GM18870 (cell line): ENCODE results near the gene LPA.
"Not testable (repeated sequence)": the region's sequence is repeated elsewhere in the genome, so short reads cannot be mapped to it uniquely, and the experiment has no call there.

Experiments used
- ATAC-seq: cut with Tn5 transposase; IDR thresholded peaks from one replicate; pipeline ENCODE4 v1.9.1; 2021; ENCODE audit warnings: moderate library complexity; ENCODE audit not compliant: unreplicated experiment

The LPA gene, protein sequence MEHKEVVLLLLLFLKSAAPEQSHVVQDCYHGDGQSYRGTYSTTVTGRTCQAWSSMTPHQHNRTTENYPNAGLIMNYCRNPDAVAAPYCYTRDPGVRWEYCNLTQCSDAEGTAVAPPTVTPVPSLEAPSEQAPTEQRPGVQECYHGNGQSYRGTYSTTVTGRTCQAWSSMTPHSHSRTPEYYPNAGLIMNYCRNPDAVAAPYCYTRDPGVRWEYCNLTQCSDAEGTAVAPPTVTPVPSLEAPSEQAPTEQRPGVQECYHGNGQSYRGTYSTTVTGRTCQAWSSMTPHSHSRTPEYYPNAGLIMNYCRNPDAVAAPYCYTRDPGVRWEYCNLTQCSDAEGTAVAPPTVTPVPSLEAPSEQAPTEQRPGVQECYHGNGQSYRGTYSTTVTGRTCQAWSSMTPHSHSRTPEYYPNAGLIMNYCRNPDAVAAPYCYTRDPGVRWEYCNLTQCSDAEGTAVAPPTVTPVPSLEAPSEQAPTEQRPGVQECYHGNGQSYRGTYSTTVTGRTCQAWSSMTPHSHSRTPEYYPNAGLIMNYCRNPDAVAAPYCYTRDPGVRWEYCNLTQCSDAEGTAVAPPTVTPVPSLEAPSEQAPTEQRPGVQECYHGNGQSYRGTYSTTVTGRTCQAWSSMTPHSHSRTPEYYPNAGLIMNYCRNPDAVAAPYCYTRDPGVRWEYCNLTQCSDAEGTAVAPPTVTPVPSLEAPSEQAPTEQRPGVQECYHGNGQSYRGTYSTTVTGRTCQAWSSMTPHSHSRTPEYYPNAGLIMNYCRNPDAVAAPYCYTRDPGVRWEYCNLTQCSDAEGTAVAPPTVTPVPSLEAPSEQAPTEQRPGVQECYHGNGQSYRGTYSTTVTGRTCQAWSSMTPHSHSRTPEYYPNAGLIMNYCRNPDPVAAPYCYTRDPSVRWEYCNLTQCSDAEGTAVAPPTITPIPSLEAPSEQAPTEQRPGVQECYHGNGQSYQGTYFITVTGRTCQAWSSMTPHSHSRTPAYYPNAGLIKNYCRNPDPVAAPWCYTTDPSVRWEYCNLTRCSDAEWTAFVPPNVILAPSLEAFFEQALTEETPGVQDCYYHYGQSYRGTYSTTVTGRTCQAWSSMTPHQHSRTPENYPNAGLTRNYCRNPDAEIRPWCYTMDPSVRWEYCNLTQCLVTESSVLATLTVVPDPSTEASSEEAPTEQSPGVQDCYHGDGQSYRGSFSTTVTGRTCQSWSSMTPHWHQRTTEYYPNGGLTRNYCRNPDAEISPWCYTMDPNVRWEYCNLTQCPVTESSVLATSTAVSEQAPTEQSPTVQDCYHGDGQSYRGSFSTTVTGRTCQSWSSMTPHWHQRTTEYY (N-terminal part only)

DNA sequence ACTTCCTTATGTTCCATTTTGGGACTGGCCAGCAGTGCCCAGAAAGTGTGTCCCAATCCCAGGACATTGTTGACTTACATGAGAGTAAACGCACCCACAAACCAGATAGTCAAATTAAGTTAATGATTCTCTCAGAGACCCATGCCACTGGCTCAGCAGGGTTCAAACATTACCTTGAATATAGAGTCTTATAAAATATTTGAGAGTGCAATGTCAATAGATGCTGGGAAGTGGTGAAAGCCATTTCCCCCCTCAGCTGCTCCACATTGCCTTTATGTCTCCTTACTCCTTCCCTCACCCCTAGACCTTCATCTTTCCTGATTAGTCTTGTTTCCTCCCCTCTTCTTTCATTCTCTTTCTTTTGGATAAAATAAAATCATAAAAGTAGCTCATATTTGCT, at the start of gene LPA:
Gene LPA, minus strand, starts transcription at position 78 of the 400 bp plus-strand sequence. Its CDS starts 61 bp downstream, at position 17.
- not testable (repeated sequence) for ATAC-seq

DNA sequence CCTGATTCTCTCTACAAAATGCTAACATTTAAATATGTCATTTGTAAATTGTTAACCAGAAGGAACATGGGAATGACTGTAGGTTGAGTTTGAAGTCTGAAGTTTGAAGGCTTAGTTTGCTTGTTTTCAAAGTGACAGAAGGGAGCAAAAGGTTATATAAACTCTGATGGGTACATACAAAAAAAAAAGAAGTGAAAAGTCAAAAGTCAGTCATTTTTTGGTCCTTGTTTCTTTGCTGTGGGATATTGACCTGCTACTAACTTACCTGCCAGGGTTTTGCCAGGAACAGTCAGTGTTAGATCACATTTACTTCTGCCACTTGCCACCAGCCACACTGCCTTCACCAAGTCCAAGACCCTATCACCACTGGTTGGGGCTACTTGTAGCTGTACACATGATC, 44.9 kb upstream of the LPA start:
- not testable (repeated sequence) for ATAC-seq

DNA sequence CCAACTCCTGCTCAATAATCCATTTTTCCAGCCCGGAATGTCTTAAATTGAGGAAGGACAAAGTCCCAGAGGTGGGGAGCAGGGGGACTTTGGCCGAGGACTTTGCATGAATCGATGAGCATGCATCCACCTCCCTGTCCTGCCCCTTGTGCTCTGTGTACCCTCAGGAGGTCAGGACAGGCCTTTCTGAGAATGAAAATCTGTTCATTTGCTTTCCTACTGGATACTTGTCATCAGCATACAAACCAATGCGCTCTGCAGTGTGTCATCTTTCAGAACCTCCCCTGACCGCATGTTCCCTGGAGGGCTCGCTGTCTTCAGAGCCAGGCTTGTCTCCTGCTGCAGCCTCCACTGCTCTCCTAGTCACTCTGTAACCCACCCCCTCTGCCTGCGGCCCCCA, 40.6 kb upstream of the LPA start:
- ATAC-seq: not testable (repeated sequence)

DNA sequence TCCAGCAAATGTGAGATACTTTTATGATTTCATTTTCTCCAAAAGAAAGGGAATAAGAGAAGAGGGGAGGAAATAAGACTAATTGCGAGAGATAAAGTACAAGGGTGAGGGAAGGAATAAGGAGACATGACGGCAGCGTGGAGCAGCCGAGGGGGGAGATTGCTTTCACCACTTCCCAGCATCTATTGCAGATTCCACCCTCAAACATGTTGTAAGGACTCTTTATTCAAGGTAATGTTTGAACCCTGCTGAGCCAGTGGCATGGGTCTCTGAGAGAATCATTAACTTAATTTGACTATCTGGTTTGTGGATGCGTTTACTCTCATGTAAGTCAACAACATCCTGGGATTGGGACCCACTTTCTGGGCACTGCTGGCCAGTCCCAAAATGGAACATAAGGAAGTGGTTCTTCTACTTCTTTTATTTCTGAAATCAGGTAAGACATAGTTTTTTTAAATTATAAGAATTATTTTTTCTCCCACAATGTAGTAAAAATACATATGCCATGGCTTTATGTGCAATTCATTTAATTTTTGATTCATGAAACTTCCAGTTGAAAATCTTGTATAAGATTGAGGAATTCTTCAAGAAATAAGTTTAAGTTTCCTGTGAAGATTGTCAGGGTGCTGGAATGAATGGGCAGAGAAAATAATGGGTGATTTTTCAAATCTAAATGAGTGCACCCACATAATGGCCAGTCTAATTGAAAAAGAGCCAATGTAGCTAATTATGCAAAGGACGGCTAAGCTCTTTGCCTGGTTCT, 38.0 kb upstream of the LPA start, which contains the start of gene PLG:
Gene PLG, plus strand, starts transcription at position 327 of the 763 bp plus-strand sequence. Its CDS starts 61 bp downstream, at position 388.
- not testable (repeated sequence) for ATAC-seq

DNA sequence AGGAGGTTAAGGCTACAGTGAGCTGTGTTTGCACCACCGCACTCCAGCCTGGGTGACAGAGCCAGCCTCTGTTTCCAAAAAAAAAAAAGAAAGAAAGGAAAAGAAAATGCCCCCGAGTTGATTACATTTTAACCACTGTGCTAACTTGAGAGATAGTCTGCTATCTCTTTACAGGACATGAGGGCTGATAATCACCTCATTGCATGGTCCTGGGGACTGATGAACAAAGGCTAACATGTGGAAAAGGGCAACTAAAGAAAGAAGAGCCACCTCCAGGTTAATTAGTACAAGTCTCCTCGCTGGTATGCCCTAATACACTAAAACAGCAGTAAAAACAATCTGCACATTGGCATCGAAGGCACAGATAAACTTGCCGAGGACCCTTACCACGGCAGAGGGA, 33.8 kb upstream of the LPA start:
- ATAC-seq: no peak

DNA sequence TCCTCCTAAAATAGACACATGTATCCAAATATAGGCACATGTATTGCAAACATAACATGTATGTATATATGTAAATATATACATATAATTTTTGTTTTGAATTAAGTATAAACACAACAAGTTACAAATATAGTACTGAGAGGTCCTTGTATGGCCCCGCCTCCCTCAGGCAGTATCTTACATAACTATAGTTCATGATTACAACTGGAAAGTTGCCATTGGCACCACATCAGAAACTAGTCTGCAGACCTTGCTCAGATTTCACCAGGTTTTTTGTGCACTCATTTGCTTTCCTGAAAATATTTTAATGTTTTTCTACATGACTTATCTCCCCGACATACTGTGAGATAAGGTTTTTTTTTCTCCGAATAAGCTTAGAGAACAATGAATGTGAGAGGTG, 32.8 kb upstream of the LPA start:
- ATAC-seq: not testable (repeated sequence)

DNA sequence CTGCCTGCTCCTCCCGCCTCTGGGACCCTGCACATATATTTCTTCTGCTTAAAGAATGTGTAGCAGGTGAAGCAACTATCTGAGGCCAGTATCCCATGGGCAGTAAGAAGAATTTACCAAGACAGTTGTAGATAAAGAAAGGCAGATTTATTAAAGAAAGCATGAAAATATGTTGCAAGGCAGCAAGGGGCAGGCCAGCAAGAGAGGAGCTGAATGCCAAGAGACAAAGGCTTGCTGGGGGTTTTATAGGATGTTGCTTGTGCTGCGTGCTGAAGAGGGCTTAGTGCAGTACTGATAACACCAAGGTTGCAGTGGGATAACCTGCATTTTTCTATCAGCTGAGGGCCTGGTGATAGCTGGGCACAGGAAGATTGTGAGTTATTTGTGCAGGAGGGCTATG, 31.5 kb upstream of the LPA start:
- ATAC-seq: not testable (repeated sequence)

DNA sequence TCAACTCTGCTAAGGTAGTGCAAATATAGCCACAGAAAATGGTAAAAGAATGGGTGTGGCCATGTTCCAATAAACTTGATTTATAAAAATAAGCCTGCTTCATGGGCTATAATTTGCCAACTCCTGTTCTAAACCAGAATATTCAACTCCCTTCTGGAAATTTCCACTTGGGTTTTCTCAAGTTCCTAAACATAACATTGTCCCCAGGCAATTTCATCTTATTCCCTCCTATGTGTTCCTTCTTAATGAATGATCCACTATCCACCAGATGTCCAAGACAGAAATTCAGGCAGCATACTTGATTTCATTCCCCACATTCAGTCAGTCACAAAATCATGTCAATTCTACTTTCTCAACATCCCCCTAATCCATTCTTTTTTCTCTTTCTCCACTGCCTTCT, 30.9 kb upstream of the LPA start:
- not testable (repeated sequence) for ATAC-seq

DNA sequence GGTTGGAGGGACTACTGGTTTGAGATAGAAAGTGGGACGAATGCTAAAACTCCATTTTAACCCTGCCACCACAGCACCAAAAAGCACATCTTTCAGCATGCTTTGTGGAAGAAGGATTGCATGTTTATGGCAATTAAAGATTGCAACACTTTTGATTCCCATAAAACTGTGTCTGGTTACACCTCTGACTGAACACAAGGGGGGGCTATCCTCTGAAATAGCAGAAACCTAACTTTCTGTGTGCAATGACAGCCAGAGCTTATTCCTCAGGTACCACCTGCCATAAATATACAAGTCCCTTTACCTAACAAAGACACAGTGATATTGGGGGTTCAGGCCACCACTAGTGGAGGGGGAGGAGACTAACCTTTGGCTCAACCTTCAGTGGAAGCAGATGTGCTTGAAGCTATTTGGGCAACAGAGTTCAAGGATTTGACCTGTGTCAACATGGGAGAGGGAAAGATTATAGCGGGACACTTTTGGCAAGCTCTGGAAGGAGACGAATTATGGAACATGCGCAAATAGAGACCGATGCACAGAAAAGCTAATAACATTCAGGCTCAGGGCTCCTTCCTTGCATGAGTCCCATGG, 28.4 kb upstream of the LPA start:
- no peak for ATAC-seq

DNA sequence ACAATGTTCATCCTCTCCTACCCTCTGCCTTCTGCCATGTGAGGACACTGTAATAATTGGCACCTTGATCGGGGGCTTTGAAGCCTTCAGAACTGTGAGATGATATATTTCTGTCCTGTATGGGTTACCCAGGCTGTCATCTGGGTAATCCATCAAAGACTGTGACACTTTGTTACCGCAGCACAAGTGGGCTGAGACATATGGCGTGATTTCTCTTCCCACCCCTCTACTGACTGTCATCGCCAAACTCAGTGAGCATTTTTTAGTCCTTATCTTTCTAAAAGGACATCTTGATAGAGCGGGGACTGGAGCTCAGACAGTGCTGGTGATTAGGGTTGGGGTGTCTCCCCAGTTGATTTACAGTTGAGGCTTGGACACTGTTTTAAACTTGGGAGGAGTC, 27.5 kb upstream of the LPA start:
- ATAC-seq: no peak

DNA sequence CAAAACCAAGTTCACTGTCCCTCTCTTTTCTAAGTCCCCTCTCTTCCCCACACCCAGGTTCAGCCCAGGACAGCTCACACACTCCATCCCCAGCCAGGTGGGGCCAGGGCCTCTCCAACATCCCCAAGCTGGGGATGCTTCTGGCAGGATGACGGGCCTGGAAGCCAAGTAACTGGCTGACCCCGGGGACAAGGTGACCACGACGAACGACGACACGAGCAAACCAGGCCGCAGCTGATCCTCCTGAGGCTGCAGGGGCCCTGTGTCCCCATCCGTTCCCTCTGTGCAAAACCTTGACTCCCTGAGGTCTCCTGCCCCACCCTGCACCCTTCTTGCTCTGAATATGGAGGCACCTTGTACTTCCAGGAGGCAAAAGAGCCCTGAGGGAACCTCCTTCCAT, 26.4 kb upstream of the LPA start:
- no peak for ATAC-seq

DNA sequence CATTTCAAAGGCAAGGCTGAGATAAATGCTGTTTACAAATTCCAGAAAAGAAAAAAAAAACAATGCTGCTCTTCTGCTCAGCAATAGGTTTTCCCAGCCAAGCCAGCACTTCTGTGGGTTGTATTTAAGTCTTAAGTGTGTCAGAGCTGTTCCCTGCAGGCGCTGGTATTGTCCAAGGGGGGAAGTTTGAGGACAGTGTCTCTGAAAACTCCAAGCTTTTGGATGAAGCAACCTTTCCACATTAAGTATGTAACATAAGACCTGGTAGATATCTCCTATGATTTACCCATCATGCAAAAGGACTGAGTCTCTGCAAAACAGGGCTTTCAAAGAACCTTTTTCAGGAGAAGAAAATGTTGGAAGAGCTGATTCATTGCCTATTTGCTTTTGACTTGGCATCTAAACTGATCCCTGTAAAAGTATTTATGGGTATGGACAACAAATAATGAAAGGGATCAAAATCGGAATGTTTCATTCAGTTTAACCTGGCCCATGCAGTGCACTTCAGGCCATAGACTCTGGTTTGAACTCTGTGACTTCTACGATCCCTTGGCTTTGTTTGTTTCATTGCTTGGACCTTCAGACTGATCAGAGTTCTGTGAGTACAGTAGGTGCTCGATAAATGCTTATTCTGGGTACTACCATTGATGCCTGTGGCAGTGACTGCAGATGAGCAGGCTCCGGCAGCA, 21.8 kb upstream of the LPA start:
- ATAC-seq: no peak

DNA sequence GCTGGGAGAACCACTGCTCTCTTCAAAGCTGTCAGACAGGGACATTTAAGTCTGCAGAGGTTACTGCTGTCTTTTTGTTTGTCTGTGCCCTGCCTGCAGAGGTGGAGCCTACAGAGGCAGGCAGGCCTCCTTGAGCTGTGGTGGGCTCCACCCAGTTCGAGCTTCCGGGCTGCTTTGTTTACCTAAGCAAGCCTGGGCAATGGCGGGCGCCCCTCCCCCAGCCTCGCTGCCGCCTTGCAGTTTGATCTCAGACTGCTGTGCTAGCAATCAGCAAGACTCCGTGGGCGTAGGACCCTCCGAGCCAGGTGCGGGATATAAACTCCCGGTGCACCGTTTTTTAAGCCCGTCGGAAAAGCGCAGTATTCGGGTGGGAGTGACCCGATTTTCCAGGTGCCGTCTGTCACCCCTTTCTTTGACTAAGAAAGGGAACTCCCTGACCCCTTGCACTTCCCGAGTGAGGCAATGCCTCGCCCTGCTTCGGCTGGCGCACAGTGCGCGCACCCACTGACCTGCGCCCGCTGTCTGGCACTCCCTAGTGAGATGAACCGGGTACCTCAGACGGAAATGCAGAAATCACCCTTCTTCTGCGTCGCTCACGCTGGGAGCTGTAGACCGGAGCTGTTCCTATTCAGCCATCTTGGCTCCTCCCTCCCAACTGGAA, 21.2 kb upstream of the LPA start:
- ATAC-seq: not testable (repeated sequence)

DNA sequence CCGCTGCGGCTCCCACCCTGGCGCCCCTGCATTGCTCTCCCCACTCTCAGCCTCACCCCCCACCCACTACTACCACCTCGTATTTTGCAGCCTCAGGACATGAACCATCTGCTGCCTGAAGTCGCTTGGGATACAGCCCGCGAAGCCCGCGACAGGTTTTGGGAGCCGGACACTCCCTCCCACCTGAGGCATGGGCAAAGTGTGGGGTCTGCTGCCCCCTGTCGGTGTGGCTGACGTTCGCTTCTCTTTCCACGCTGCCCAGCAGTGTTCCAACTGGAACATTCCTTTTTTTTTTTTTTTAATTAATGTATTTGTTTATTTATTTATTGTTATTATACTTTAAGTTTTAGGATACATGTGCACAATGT, 15.3 kb upstream of the LPA start:
- no peak for ATAC-seq

DNA sequence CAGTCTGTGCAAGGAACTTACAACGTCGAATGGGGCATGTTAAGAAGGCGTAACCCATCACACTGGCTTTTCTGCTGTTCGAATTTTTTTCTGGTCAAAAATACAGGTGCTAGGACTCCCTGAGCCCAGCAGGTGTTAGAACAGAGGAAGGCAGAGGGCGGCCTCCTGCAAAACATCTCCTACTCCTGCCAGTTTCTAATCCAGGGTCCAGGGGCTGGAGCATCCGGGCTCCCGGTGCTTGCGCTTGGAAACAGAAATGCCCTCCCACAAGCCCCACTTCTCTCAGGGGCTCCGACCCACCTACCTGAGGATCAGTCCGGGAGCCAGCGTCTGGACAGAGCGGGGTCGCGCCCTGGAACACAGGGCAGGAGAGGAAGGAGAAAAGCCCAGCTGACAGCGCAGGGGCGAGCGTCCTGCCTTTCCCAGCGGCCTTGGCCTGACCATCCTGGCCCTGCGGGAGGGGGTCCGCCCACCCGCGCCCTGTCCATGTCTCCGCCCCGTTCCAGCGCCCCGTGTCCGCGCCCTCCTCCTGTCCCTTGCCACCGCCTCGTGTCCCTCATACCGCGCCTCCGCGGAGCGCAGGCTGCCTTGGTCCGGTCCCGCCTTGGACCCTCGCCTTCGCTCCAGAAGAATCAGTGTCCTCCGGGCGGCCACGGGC, 14.8 kb upstream of the LPA start:
- no peak for ATAC-seq

DNA sequence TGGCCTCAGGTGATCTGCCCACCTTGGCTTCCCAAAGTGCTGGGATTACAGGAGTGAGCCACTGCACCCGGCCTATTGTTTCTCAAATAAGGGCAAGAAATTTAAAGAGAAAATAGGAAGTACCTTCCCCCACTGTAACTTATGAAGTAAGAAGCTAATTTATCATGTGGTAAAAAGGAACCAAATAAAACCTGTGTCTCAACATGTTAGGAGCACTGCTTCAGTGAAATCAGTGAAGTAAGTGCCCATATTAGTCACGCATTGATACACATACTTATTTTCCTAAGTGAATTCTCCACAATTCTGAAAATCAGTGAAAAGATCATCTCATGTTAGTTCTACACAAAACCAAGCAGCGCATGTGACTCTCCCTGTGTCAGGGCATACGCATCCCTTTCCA, 14.2 kb upstream of the LPA start:
- no peak for ATAC-seq

DNA sequence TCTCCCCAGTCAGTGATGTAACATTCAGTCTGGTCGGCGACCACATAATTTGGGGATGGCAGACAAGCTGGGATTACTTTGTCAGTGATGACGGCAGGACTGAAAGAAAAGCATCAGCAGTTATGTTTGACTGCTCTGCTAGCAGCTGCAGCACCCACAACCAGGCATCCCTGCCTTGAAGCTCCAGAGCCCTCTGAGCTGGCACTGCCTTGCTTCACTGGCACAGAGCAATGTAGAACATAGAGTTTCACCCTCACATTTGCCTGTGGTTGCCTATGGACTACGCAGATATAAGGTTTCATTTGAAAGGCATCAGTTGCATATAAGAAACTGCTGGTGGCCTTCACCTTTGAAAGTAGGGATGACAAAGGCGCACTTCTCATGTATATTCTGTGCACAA, 12.3 kb upstream of the LPA start:
- ATAC-seq: not testable (repeated sequence)

DNA sequence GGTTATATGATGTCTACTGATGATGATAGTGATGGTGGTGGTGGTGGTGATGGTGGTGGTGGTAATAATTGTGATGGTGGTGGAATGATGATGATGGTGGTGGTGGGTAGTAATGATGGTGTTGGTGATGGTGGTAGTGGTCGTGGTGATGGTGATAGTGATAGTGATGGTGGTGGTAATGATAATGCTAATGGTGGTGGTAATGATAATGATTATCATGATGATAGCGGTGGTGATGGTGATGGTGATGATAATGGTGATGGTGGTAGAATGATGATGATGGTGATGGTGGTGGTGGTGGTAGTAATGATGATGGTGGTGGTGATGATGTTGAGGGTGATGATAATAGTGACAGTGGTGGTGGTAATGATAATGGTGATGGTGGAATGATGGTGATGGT, 4.5 kb upstream of the LPA start:
- no peak for ATAC-seq
